ENCODE data around the gene ONECUT1. TPM values are rescaled to one million over a fixed set of nuclear protein-coding genes. Genes with fewer than 3 reads are reported as not detected.

Gene ONECUT1
- total and polyA plus RNA-seq, 10 of the 15 experiments (the other 5 are each of a cell fraction or from before 2014, with no cell fraction given), result 0.28 TPM; not detected in 9

GRCh38 chr15:52717481-52717880, 72.7 kb downstream of the ONECUT1 start:
- no peaks in the 10 kb centered on the region for H3K79me2 ChIP-seq (ENCODE audit: control insufficient read depth, insufficient read depth, low read length)
- in situ Hi-C loops (cut with MboI) (no loop called here), intact Hi-C loops (cut with micrococcal nuclease; ENCODE audit: unreplicated experiment) (no loop called here)
- H3K36me3 ChIP-seq (ENCODE audit: control insufficient read depth in 2 of 2, insufficient read depth in 2 of 2, low read length in 1 of 2), result no peaks in the 10 kb centered on the region
- ChIA-PET RAD21 (ENCODE audit: unreplicated experiment) (no interaction called here), SMC1A (ENCODE audit: uncharacterized antibody, unreplicated experiment) (interaction anchor here (0.7 kb wide), 1 partner anchor 155 kb away, joined by 3 read pairs; no protein-coding TSS in a partner anchor), POLR2A (no interaction called here), CTCF (no interaction called here)
- no peaks in the 10 kb centered on the region; the same call in 2 of the 3 replicates for H3K9me3 ChIP-seq (replicated peaks; ENCODE audit: control insufficient read depth, insufficient read depth, low read length)
- H2AFZ ChIP-seq (ENCODE audit: control insufficient read depth, low read depth, low read length), result no peak overlapping the region
- DNase-seq (ENCODE audit: low read depth, low spot score) (no peak), FAIRE-seq (no peak), ATAC-seq (no peak)
- no peaks in the 10 kb centered on the region for H4K20me1 ChIP-seq (ENCODE audit: control insufficient read depth, insufficient read depth)
- H3K27me3 ChIP-seq (replicated peaks in 1 of 2; ENCODE audit: control insufficient read depth in 2 of 2, insufficient read depth in 2 of 2, low read length in 1 of 2), result no peaks in the 10 kb centered on the region
- no peak overlapping the region for H3K4me2 ChIP-seq (ENCODE audit: control insufficient read depth, insufficient read depth)
- 56% methylated on average over 6 of the region's 6 CpGs for WGBS (ENCODE audit: insufficient coverage, insufficient replicate concordance, low lambda C conversion rate, missing lambda C conversion rate)
- H3K9ac ChIP-seq (ENCODE audit: control insufficient read depth, insufficient read depth, low read length), result no peak overlapping the region
- H3K27ac ChIP-seq (ENCODE audit: control insufficient read depth, insufficient read depth), result no peak overlapping the region
- no TSS peak for BruUV-seq (replicated peaks)
- no peaks in the 10 kb centered on the region; the same call in 1 of the 2 replicates for H3K4me1 ChIP-seq (ENCODE audit: control insufficient read depth, insufficient read depth, low read length)
- no peak overlapping the region for H3K4me3 ChIP-seq
- TF ChIP-seq IRF5 (IDR thresholded peaks at IDR 0.05; ENCODE audit: borderline replicate concordance) (no peak), PAX8 (IDR thresholded peaks at IDR 0.05) (no peak), HDAC2 (IDR thresholded peaks at IDR 0.05) (no peak)

DNA sequence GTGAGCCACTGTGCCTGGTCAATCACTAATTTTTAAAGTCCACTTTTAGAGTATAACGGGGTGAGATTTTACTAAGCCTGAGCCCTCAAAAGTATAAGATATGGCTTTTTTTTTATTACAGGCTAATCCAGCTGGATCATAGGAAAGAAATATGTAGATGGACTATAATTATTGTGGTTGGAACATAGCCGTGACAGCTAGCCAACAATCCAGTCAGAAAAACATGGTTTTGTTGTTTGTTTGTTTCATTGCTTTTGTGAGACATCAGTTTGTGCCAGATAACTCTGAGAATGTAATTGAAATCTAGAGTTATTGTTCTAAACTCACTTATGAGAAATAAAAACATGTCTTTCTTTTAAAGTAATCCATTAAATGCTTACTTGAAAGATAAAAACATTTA, 73.6 kb downstream of the ONECUT1 start:
- Histone ChIP-seq H3K4me3 (no peak overlapping the region), H3K27me3 (replicated peaks in 1 of 2; ENCODE audit: control insufficient read depth in 2 of 2, insufficient read depth in 2 of 2, low read length in 1 of 2) (no peaks in the 10 kb centered on the region), H3K79me2 (ENCODE audit: control insufficient read depth, insufficient read depth, low read length) (no peaks in the 10 kb centered on the region), H3K4me1 (ENCODE audit: control insufficient read depth, insufficient read depth, low read length) (no peaks in the 10 kb centered on the region; the same call in 1 of the 2 replicates), H2AFZ (ENCODE audit: control insufficient read depth, low read depth, low read length) (no peak overlapping the region), H3K36me3 (ENCODE audit: control insufficient read depth in 2 of 2, insufficient read depth in 2 of 2, low read length in 1 of 2) (no peaks in the 10 kb centered on the region), H3K9me3 (replicated peaks; ENCODE audit: control insufficient read depth, insufficient read depth, low read length) (no peaks in the 10 kb centered on the region; the same call in 2 of the 3 replicates), H3K27ac (ENCODE audit: control insufficient read depth, insufficient read depth) (no peak overlapping the region), H3K9ac (ENCODE audit: control insufficient read depth, insufficient read depth, low read length) (no peak overlapping the region), H4K20me1 (ENCODE audit: control insufficient read depth, insufficient read depth) (no peaks in the 10 kb centered on the region), H3K4me2 (ENCODE audit: control insufficient read depth, insufficient read depth) (no peak overlapping the region)
- TF ChIP-seq TBL1XR1 (IDR thresholded peaks at IDR 0.05; ENCODE audit: low read depth, low read length), result no peak
- FAIRE-seq (no peak), DNase-seq (ENCODE audit: low read depth, low spot score) (no peak), ATAC-seq (no peak)
- RAD21 ChIA-PET (ENCODE audit: unreplicated experiment), result no interaction called here
- in situ Hi-C loops (cut with MboI) (no loop called here), intact Hi-C loops (cut with micrococcal nuclease; ENCODE audit: unreplicated experiment) (no loop called here)
- no TSS peak for BruUV-seq (replicated peaks)
- SMC1A ChIA-PET (ENCODE audit: uncharacterized antibody, unreplicated experiment), result interaction anchor here (1.4 kb wide), 1 partner anchor 150 kb away, joined by 4 read pairs; no protein-coding TSS in a partner anchor
- CTCF ChIA-PET, result no interaction called here
- POLR2A ChIA-PET, result no interaction called here
- 68% methylated on average over 2 of the region's 2 CpGs for WGBS (ENCODE audit: insufficient coverage, insufficient replicate concordance, low lambda C conversion rate, missing lambda C conversion rate)
